ENCODE results near the gene UPF1. TPM values are rescaled to one million over a fixed set of nuclear protein-coding genes. Genes with fewer than 3 reads are reported as not detected.

The UPF1 gene
- total RNA-seq, result 117 TPM

DNA sequence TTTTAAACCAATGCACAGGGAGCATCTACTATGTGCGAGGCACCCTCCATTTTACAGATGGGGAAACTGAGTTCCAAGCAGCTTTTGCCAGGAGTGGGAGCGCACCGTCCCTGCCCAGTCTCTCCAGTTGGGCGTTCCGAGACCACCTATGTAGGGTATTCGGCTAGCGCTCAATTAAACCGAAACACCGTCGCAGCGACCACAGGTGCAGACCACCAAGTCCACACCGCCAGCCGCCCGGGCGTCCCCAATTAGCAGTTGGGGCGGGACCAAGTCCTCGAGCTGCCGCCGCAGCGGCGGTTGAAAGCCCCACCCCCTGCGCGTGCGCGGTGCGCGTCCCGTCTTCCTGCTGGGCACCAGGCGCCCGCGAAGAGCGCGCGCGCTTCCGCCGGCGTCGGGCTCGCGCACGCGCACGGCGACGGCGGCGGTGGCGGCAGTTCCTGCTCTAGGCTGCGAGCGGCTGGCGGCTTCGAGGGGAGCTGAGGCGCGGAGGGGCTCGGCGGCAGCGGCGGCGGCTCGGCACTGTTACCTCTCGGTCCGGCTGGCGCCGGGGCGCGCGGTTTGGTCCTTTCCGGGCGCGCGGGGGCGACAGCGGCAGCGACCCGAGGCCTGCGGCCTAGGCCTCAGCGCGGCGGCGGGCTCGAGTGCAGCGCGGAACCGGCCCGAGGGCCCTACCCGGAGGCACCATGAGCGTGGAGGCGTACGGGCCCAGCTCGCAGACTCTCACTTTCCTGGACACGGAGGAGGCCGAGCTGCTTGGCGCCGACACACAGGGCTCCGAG lies at the start of gene UPF1:
Gene UPF1, plus strand, starts transcription at position 436 of the 782 bp plus-strand sequence. Its CDS starts 251 bp downstream, at position 687.
- DNase-seq (ENCODE audit: low spot score), result peak; percentile 93

DNA sequence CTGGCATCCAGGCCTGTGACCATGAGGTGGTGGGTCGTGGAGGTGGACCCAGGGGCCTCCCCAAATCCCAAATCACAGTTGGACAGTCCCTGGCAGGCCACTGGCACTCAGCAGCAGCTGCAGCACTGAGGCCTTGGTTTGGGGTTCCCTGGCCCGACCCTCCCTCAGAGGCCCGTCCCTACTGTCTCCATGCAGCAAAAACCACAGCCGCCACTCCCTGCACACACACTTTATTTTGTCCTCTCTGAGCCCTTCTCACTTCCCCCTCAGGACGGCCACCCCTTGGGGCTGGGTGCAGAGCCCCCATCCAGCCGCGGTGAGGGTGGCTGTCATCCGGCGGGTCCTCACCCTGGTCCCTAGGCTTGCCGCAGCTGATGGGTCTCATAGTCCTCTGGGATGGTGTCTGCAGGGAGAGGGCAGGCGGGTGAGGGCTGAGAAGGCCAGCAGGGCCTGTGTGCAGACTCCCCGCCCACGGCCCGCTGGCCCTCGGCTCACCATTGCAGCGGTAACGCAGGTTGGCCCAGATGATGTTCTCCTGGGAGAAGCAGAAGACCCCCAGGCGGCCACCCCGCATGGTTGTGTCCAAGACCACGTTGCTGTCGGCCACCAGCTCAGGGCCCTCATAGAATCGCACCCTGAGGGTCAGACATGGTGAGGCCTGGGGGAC lies 49.1 kb upstream of the UPF1 start:
- no peak for DNase-seq (ENCODE audit: low spot score)

DNA sequence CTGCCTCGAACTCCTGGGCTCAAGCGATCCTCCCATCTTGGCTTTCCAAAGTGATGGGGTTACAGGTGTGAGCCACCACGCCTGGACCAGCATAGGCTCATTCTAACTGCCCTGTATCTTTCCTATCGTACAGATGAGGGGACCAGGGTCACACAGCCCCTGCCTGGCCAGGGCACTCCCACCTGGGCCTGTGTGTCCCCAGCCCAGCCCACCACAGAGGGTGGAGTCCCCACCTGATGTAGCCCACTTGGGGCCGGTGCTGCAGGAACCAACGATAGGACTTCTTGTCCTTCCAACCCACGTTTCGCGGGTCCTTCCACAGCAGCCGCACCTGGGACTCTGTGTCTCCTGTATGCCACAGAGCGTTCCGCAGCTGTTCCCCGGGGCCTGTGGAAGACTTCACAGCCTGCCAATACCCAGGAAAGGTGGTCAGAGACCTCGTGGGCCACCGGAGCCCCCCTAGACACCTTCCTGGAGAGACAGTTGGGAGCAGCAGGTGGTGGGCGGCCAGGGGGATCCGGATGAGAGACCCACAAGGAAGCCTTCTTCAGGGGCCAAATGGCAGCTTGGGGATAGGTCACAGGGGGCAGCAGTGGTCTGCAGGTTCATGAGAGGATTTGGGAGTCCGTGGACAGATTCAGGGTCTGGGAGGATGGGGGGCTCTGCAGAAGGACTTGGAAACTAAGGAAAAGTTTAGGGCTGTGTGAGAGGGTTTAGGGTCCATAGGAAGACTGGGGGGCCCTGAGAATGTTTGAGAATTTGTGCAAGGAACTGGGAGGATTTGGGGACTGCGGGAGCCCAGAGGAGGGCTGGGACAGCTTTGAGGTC lies 47.6 kb upstream of the UPF1 start:
- no peak for DNase-seq (ENCODE audit: low spot score)

DNA sequence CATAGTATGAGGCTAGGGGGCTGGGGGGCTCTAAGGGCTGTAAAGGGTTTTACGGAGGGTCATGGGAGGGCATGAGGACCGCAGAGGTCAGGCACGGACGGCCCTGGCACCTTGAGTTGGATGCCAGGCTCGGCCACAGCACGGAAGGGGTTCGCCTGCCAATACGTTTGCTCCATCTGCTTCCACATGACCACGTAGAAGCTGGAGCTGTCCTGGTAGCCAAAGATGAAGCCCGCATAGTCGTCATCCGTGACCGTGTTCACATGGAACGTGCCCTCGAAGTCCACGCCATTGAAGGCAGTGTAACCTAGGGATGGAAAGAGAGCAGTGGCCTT lies 47.0 kb upstream of the UPF1 start:
- DNase-seq (ENCODE audit: low spot score), result no peak

DNA sequence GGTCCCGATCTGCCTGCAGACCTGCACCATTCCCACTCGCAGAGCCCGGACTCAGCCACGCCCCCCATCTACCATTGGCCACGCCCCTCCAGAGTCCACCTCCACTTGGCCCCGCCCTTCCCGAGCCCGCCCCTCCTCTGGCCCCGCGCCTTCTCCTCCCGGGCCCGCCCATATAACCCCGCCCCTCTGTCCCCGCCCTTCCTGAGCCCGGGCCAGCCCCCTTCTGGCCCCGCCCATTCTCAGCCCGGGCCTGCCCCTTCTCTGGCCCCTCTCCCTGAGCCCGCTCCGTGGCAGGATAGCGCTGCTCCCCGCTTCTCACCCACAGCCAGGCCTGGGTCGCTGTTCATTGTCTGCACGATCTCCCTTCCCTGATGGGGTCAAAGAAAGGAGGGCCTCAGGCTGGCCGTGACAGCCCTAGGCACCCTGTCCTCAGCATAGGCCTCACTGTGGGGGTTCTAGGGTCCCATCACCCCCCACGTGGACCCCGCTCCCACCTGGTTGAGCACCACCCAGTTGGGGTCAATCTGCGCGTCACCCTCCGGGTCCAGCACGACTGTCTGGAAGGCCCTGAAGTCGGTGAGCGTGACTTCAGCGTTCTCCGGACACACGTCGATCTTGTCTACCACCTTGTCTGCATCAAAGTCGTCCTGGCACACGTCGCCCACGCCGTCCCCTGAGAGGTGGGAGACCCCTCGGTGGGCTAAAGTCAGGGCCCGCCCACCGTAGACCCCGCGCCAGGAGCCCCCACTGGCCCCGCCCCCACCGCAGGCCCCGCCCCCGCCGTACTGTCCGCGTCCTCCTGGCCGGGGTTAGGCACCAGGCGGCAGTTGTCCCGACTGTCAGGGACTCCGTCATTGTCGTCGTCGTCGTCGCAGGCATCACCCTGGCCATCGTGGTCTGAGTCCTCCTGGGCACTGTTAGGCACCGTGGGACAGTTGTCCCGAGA lies 46.3 kb upstream of the UPF1 start:
- DNase-seq (ENCODE audit: low spot score), result peak; percentile 53

DNA sequence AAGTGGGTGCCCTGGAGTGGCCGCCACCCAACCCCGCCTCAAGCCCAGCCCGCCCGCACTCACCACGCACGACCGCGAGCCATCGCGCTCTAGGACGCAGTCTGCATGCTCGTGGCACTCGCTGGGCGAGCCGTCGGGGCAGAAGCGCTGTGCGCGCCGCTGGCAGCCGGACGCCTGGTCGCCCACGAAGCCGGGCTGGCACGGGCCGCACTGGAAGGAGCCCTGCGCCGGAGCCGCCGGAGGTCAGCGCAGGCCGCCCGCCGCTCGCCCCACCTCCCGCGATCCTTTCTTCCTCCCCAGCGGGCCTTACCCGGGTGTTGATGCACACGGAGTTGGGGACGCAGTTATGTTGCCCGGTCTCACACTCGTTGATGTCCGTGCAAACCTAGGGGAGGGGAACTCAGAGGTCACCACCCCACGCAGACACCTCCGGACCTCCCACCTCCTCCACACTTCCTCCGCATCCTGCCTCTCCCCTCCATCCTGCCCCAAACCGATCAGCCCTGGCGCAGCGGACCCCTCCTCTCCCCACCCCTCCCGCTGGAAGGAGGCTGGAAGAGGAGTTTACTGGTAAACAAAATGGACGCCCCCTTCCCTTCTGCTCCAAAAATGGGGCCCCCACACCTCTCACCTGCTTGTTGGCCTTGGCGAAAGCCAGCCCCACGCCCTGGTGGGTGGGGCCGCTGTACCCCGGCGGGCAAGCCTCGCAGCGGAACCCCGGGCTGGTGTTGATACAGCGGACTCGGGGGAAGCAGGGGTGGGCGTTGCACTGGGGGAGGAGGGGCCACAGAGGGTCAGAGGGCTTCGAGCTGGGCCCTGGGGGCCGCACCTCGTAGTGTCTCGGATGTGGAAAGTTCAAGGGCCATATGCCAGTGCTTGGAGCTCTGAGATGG lies 43.0 kb upstream of the UPF1 start:
- DNase-seq (ENCODE audit: low spot score), result no peak

DNA sequence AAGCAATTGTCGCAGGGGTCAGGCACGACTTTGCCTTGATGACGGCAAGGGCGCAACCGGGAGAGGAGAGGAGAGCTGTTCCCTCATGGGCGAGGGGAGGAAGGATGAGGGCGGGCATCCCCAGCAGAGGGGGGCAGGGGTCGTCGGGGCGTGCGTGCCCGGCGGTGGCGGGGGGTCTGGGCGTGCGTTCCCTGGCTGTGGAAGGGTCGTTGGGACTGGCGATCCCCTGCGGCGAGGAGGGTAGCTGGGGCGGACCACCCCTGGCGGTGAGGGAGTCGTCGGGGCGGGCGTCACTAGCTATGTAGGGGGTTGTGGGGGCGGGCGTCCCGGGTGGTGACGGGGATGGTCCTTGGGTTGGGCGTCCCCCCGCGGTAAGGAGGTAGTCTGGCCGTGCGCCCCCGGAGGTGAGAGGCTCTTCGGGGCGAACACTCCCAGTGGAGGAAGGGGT lies 42.3 kb upstream of the UPF1 start:
- DNase-seq (ENCODE audit: low spot score), result no peak

DNA sequence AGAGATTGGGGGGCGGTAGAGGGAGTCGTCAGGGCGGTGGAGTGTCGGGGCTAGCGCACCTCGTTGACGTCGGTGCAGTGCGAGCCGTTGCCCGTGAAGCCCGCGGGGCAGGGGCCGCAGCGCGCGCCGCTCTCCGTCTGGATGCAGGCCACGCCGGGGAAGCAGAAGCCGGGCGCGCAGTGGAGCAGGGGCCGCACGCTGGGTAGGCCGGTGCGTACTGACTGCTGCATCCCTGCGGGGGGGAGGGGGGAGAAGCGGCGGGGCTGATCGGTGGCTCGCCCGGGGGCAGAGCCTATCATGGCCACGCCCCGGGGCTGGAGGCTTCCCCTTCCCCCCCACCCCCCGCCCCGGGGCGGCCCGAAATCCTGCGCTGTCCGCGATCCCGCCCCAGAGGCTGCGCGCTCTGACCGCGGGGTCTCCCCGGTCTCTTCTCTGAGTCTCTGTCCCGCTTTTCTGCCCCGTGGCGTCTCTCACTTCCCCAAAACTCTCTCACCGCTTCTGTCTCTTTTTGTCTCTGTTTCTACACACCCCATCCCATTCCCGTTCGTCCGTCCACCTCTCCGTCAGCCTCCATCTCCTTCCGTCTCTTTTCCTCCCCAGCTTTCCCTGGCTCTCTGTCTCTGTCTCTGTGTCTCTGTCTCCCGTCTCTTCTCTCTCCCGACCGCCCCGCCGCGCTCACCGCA lies 41.7 kb upstream of the UPF1 start:
- DNase-seq (ENCODE audit: low spot score), result no peak

DNA sequence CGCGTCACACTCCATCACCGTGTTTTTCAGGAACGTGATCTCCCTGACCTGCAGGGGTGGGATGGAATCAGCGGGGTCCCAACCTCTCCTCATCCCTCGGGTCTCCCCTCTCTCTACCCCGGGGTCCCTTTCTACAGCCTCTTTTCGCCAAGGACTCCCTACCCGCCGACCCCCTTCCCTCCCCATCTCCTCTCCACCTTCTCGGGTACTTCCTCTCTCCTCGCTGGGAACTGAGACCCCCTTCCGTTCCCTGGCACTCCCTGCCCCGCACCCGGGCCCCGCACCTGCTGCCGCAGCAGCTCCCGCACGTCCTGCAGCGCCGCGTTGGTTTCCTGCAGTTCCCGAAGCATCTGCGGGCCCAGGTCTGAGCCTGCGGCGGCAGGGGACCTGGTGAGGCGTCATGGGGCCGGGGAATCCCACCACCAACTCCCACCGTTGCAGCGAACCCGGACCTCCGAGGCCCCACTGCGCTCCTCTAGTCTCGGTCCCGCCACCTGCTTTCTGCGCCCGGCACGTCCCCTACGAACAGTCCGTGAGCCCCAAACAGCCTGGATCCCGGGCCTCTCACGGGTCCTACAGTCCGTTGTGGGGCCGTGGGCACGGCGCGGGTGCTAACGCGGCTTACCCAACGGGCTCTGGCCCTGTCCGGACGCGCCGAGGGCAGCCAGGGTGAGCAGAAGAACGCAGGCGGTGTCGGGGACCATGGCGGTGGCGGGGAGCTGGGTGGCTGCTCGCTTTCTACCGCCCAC lies 41.0 kb upstream of the UPF1 start, which contains the start of gene COMP:
Gene COMP, minus strand, starts transcription at position 740 of the 749 bp plus-strand sequence. Its CDS starts 36 bp downstream, at position 704.
- no peak for DNase-seq (ENCODE audit: low spot score)

DNA sequence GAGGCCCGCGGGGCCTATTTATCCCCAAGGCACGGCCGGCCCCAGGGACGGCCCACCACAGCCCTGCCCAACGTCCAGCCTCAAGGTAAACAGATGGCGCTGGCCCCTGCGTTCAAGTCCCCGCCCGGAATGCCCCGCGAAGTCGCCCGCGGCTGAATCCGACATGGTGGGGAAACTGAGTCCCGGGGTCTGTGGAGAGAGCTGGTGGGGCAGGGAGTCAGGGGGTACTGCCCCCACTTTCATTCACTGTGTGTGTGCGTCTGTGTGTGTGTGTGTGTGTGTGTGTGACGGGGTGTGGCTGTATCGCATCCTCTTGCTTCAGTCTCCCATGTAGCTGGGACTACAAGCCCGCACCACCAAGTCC lies 40.5 kb upstream of the UPF1 start:
- no peak for DNase-seq (ENCODE audit: low spot score)

DNA sequence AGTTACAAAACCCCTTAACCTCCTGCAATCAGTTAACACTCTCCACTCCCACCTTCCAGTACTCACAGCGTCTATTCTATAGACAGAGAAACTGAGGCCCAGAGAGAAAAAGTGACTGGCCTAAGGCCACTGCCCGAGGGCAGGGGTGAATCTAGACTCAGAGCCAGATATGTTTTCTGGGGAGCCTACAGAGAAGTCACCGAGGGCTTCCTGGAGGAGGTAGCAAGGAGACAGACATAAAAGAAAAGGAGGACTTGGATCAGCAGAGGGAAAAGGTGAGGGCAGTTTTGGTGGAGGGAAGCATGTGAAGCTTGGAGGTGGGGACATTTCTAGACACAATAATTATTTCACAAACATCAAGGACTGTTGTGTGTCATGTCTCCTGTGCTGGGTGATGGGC lies 39.1 kb upstream of the UPF1 start:
- no peak for DNase-seq (ENCODE audit: low spot score)

DNA sequence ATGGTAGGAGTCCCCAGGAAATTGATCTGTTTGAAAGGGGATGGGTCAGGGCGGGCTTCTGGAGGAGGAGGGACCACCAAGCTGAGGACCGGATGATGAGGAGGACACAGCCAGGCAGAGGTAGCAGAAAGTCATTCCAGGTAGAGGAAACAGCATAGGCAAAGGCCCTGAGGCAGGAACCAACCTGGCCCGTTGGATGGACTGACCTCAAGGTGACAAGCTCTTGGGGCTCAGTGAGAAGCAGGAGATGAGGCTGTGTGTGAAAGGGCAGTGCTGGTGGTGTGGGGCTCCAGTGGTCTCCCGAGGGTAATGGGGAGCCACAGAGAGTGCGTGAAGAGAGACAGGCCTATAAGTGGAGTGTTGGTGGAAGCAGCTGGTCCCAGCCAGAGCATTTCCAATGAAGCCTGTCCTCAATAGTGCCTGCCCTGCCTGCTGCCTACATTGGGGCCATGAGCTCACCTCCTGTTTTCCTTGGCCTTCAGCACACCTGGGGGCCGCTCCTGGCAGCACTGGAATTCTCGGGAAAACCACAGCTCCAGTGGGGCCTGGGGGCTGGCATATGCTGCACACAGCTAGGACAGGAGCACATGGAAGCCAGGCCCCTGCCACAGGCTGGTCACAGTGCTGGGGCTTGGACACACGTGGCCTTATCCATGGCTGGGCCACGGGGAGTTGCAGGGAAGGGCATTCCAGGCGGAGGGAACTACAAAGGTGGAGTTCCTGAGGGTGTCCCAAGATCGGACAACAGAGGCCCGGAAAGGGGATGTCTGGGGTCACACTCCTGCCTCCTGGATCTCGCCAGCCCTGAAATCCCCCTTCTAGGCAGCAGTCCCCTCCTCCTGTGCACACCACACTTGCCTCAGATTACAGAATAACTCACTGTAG lies 38.4 kb upstream of the UPF1 start:
- no peak for DNase-seq (ENCODE audit: low spot score)

DNA sequence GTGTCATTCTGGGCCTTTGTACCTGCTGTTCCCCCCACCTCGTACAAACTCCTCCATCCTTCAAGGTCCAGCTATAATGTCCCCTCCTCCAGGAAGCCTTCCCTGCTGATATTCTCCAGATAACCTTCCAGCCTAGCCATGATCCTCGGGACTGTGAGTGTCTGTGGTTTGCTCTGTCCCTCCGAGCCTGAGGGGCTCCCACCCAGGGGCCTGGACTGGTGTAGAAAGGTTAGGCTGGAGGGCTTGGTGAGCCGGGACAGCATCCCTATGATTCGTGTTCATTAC lies 37.8 kb upstream of the UPF1 start:
- DNase-seq (ENCODE audit: low spot score), result no peak

DNA sequence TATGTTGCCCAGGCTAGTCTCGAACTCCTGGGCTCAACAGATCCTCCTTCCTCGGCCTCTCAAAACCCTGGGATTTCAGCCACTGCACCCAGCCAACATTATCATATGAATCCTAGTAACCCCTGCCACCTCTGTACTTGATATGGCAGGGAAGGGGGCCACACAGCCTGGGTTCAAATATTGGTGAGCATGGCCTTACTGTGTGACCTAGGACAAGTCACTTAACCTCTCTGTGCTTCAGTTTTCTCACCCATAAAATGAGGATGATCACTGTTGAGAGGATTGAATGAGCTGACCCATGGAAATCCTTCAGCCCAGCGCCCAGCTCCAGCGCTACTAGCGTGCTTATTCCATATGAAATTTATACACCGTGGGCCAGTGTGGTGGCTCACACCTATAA lies 37.1 kb upstream of the UPF1 start:
- no peak for DNase-seq (ENCODE audit: low spot score)

DNA sequence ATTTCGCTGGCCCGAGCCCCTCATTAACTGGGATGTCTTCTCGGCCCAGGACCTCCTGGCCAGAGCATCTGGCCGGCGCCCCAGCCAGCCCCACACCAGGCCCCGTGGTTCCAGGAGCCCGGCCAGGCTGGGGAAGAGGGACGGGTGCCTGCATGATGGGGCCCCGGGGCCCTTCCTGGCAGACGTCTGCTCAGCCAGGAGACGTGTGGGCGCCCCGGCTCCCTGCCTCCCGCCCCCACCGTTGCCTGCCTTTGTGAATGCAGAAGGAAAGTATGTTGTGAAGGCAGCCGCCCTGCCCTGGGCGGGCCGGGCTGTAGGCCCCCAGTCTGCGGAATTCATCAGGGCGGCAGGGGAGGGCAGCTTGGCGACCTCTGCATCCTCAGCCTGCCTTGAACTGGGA lies 36.2 kb upstream of the UPF1 start:
- DNase-seq (ENCODE audit: low spot score), result no peak

DNA sequence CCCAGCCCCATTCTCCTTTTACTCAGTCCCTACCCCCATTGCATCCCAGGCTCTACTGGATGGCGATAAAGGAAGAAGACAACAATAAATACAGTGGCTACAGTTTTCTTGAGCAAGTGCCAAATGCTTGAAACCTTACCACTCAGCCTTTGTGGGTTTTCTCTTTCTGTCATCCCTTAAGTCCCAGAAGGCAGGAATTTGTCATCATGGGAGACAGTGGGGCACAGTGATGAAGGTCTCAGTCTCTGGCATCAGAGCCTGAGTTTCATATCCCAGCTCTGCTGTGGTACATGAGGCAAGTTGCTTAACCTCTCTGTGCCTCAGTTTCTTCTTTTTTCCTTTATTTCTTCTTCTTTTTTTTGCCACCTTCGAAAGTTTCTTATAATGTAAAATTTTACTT lies 35.5 kb upstream of the UPF1 start:
- DNase-seq (ENCODE audit: low spot score), result no peak

DNA sequence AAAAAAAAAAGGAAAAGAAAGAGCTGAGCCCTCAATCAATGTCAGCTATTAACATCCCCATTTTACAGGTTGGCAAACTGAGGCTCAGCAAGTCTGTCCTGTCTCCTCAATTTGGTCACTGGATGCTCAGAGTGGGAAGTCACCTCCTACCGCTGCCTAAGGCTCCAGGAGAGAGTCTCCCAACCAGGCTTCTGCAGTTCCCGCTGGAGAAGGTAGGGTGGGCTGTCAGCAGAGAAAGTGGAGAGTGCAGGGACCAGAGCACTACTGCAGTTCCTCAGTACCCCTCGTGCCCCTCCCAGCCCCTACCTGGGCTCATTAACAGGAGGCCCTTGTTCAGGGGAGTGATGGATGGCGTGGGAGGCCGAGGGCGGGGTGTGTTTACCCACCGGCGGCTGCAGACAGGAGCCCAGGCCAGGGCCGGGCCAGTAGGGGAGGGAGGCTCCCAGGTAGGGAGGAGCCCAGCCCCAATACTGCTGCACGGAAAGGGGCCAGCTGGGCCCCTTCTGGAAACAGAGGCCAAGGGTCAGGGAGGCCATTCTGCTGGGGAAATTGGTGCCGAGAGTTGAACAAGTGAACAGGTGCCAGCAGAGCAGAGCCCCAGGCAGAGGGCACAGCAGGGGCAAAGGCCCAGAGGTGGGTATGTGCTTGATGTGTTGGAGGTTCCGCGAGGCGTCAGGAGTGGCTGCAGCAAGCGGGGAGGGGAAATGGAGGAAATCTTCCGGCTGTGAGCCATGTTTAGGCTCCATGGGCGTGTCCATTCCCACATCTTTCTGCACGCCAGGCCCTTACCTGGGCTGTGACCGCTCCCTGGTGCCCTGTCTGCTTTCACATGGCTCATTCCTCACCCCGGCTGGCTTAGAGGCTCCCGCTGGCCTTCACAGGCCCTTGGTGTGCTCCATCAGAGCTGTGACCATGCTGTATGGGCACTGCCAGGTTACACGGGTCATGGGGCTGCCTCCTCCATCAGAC lies 33.1 kb upstream of the UPF1 start:
- no peak for DNase-seq (ENCODE audit: low spot score)
